GM21528 (cell line): ENCODE data around the gene ELN.
"Not testable (repeated sequence)": the region's sequence is repeated elsewhere in the genome, so short reads cannot be mapped to it uniquely, and the experiment has no call there.

Source experiments
- ATAC-seq: cut with Tn5 transposase; IDR thresholded peaks from one replicate; pipeline ENCODE4 v1.9.1; 2021; ENCODE audit warnings: mild to moderate bottlenecking, moderate library complexity; ENCODE audit not compliant: unreplicated experiment, low FRiP score

Gene ELN

DNA sequence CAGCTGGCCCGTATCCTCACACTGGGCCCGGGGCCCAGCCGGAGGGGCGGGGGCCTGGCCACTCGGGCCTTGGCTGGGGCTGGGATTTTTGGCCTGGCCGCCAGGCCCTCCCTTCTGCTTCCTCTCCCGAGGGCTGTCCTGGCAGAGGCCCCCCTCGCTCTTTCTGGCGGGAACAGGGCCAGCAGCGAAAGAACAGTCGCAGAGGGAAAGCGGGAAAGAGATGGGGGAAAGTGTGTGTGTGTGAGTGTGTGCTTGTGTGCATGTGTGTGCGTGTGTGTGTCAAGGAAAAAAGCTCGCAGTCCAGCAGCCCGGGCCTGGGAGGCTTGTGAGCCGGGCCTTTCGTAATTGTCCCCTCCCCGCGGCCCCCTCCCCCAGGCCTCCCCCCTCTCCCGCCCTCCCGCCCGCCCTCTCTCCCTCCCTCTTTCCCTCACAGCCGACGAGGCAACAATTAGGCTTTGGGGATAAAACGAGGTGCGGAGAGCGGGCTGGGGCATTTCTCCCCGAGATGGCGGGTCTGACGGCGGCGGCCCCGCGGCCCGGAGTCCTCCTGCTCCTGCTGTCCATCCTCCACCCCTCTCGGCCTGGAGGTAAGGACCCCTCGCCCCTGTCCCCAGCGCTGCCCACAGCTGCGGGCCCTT is at the start of gene ELN:
TSS of gene ELN (plus strand) at position 491 of the 638 bp plus-strand sequence. CDS start at position 506, 15 bp downstream.
- ATAC-seq, result no peak

DNA sequence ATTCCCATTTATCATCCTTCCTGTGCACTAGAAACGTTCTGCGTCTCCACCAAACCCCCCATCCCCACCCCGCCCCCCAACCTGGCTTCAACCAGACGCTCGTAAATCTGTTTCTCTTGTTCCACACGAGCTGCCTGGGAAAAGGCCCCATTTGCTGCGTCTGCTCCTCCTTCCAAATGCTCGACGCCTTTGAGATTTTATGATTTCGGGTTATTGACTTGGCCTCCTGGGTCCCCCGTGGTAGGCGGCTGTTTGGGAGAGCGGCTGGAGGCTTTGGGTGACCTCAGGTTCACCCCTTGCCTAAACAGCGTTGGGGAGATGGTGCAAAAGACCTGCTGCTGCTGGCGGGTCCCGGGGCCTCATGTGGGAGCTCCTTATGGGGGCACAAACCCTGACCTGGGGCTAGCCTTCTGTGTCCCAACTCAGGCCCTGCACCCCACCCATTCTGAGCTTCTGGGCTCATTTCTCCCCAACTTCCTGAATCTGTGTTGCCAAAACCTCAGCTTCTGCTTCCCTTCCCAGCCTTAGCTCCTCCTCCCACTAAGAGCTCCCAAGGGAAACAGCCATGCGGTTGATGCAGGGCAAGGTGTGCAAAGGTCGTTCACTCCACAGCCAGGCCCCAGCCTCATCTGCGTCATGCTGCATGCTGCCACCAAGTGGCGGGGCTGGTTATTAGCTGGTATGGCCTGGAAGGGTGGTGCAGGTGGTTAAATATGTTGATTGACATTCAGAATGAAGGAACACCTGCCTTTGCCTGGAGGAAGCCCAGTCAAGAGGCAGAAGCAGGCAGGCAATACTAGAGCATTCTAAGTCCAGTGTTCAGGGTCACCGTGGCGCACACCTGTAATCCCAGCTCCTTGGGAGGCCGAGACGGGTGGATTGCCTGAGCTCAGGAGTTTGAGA is 49.1 kb upstream of the ELN start:
- no peak for ATAC-seq

DNA sequence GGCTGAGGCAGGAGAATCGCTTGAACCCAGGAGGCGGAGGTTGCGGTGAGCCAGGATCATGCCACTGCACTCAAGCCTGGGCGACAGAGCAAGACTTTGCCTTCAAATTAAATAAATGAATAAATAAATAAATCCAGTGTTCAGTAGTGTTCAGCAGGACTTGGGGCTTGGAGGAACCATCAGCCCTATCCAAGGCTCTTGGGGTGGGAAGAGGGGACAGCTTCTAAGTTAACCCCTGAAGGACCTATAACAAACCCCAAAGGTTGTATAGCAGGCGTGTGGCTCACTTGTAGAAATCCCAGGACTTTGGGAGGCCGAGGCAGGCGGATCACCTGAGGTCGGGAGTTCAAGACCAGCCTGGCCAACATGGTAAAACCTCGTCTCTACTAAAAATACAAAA is 48.3 kb upstream of the ELN start:
- not testable (repeated sequence) for ATAC-seq

DNA sequence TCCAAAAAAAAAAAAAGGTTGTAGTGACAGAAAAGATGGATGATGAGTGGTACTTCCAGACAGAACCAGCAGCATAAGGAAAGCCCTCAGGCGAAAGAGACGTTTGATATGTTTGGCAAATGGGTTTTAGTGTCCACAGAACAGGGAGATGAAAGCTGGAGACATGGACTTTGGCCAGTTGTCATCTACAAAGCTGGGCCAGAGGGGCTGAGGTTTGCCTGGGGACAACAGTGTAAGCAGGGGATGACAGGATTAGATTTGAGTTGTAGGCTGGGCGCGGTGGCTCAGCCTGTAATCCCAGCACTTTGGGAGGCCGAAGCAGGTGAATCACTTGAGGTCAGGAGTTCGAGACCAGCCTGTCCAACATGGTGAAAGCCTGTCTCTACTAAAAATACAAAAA is 47.8 kb upstream of the ELN start:
- no peak for ATAC-seq

DNA sequence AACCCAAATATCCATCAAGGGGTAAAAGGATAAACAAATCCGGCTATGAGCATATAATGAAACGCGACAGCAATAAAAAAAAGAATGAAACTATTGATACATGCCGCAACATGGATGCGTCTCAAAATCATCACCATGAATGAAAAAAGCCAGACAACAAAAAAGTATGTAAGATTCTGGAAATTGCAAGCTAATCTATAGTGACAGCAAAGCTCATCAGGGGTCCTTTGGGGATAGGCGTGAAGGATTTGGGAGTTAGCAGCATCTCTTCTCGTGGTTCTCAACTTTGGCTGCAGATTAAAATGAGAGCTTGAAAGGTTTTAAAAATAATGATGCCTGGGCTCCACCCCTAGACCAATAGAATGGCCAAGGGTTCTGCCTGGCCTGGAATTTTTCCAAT is 46.0 kb upstream of the ELN start:
- no peak for ATAC-seq

DNA sequence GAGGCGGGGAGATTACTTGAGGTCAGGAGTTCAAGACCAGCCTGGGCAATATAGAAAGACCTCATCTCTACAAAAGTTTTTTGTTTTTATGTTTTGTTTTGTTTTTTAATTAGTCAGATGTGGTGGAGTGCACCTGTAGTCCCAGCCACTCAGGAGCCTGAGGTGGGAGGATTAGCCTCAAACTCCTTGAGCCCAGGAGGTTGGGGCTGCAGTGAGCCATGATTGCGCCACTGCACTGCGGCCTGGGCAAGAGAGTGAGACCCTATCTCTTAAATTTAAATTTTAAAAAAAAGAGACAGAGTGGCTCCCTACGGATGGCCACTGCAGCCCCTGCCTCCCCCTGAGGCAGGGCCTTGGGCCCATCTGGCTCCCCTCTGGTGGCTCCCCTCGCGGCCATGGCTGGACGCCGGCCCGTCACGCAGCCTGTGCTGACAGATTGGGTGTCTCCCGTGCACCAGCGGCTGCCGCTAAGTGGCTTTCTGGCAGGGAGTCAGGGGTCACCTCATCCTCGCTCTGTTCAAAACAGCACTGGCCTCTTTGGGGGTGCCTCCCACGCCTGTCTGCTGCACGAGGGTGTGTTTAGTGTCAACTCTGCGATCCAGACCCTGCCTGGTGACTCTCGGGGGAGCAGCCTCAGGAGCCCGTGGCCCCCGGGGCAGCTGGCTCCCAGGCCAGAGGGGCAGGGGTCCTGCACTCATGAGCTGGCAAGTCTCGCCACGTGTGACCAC is 44.4 kb upstream of the ELN start:
- no peak for ATAC-seq

DNA sequence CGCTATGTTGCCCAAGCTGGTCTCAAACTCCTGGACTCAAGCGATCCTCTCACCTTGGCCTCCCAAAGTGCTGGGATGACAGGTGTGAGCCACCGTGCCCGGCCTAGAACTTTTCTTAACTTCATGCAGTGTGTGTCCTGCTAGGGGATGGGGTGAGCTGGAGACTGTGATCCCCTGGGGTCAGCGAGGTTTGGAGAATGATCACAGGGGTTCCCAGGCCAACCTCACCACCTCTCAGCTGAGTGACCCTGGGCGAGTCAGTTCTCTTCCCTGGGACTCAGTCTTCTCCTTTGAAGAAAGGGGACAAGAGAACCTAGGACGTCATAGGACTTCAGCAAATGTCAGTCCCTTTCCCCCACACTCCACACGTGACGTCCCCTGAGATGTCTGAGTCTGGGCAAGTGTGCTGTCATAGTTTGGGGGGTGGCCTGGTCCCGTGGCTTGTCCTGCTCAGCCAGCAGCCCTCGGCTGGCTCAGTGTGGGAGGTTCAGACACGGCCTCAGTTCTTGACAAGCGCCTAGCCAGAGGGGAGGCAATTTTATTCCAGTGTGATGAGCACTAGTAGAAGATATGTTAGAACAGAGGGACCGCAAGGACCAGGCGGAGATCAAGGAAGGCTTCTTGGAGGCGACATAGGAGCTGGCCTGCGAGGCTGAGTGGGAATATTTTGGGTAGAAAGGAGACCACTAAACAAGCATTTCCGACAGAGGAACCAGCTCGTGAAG is 43.3 kb upstream of the ELN start:
- ATAC-seq, result no peak

DNA sequence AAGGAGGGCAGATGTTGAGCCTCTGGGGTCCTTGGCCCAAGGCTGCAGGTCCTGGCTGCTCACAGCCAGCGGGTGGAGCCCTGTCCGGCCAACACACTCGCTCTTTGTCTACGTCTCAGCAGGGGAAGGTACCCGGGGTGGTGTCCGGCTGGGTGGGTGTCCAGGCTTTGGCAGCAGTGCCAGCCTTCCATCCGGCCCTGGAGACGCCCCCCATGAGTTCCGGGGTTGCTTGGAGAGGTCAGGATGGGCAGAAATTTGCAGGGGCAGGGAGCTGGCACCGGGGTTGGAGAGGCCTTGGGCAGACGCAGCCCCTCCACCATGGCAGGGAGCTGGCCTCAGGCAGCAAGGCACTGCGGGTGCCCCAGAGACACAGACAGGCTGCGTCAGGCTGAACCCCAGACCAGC is 42.2 kb upstream of the ELN start:
- ATAC-seq, result no peak

DNA sequence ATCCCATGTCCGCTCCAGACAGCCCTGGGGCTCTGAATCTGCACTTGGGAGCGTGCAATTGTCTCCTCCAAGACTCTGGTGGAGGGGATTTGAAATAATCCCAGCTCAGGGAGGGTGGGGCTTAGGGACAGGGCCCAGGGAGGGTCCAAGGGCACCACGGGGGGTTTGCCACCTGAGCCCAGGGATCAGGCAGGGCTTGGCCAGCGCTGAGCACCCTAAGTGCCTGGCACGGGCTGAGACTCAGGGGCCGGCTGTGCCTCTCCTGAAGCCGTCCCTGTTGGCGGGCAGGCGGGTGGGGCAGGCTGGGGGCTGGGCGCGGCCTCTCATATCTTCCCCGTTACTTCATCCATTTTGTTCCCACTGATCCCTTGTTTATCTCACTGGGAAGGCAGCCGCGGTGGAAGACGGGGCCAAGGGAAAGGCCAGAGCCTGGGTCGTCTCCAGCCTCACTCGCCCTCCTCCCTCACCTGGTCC is 41.8 kb upstream of the ELN start:
- ATAC-seq, result no peak

DNA sequence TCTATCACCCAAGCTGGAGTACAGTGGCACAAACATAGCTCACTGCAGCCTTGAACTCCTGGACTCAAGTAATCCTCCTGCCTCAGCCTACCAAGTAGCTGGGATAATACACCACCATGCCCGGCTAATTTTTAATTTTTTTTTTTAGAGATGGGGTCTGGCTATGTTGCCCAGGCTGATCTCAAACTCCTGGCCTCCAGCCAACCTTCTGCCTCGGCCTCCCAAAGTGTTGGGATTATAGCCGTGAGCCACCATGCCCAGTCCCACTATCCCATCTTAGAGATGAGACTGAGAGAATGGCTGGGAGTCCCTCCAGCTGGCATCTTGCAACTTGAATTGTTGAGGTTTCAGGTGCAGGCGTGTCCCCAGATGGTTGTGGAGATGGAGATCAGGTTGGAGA is 40.7 kb upstream of the ELN start:
- ATAC-seq, result no peak

DNA sequence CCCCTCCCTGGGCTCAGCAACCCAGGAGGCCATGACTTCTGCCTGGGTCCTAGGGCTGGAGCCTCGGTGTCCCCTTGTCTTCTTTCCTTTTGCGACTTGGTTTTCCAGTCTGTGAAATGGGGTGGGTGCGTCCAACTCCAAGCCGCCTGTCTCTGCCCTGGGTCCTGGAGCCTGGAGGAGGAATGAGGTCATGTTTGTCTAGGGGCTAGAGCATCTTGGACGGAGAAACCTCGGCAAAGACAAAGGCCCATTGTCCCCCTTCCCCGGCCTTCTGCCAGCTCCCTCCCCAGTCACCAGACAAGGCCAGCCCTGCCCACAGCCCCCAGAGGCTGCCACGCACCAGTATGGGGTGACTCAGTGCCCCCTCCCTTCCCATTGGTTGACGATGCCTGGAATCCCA is 39.8 kb upstream of the ELN start:
- no peak for ATAC-seq

DNA sequence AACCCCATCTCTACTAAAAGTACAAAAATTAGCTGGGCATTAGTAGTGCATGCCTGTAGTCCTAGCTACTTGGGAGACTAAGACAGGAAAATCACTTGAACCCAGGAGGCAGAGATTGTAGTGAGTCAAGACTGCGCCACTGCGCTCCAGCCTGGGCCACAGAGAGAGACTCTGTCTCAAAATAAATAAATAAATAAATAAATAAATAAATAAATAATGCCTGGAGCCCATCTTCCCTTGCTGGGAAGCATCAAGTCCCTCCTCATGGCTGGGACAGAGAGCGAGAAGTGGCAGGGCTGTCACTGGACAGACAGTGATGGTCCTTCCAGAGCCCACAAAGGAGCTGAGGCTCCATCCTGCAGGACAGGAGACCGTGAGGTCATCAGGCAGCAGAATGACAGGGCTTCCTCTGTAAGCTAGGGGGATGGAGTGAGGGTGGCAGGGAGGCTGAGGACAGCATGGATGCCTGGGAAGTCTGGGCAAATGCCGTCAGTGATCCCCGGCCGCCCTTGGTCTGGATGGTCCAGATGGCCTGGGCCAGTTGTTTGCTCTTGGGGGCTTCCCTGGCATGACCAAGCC is 36.4 kb upstream of the ELN start:
- no peak for ATAC-seq

DNA sequence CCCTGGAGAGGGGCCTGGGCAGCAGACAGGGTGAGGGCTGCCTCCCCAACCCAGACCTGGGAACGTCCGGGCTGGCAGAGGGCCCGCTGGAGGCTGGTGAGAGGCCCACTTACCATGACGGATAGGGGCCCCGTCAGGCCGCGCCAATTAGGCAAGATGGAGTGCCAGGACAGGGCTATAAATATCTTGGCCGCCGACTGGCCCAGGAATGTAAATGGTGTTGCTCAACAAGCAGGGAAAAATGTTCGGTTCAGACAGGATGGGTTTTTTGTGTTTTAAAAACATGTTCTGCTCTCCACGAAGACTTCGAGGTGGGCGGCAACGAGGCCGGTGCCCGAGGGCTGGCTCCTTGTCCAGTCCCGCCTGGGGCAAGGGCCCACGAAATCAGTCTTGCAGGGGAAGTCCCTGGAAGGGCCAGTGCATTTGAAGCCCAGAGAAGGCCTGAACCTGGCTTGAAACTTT is 35.8 kb upstream of the ELN start:
- ATAC-seq, result no peak

DNA sequence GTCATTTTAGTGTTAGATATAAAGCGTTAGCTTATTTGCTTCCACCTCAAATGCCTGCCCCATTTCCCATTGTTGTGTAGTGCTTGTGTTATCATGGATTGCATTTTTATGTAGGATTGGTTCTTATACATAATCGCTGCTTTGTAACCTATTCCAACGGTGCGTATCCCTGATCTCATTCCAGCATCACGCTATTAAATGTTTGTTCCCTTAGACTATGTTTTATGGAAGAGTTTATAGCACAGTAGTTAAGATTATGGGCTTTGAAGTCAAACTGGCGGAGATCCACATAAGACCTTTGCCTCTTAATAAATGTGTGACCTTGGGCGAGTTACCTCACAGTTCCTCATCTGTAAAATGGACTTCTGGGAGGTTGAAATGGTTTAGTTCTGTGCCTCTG is 34.0 kb upstream of the ELN start:
- no peak for ATAC-seq

DNA sequence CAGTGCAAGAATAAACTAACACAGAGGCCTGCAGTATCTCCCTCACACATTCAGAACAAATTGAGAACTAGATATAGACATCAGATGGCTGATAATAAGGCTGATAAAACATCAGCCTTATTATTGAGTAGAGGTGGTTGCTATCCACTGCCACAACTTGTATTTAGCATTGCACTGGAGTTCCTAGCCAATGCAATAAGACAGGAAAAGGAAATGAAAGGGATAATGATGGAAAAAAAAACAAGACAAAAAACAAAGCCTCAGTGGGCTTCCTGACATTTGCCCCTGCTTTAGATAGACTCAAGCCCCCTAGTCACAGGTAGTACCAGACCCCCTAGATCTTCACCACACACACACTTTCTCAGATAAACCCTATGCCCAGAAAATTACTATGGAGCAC is 33.2 kb upstream of the ELN start:
- ATAC-seq, result no peak

DNA sequence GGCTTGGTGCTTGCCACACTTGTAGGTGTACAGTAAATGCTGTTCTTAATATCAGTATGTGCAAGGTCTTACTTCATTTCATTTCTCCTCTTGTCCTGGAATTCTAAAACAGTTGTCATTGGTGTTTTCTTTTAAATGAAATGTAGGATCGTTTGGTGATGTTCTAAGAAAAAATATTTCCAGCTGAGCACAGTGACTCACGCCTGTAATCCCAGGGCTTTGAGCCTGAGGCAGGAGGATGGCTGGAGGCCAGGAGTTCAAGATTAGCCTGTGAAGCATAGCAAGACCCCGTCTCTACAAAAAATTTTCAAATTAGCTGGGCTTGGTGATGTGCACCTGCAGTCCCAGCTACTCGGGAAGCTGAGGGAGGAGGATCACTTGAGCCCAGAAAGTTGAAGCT is 32.6 kb upstream of the ELN start:
- ATAC-seq, result no peak

DNA sequence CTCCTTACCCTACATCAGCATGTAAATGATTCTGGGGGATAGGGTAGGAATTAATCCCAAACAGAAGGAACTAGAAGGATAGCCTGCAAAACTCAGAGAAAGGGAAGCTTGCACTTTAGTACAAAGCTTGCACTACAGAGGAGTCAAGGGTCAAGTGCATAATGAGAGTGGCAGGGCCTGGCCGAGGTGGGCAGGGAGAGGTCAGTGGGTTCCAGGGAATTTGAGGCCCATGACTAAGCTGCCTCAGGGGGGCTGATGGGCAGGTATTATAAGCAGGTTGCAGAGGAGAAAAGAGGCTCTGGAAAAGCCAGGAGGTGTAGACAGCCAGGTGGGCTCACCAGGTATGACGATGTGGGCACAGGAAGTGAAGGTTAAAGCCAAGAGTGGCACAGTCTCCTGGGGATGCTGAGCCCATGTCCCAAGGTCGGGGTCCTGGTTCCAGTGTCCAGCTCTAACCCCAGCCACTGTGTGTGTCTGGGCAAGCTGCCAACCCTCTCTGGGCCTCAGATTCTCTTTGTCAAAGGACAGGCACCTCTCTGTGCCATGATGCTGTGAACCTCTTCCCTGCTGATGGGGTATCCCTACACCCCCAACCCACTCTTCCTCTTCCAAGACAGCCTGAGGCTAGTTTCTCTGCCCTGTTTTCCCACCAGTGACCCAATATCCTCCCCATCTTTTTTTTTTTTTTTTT is 32.0 kb upstream of the ELN start:
- no peak for ATAC-seq

DNA sequence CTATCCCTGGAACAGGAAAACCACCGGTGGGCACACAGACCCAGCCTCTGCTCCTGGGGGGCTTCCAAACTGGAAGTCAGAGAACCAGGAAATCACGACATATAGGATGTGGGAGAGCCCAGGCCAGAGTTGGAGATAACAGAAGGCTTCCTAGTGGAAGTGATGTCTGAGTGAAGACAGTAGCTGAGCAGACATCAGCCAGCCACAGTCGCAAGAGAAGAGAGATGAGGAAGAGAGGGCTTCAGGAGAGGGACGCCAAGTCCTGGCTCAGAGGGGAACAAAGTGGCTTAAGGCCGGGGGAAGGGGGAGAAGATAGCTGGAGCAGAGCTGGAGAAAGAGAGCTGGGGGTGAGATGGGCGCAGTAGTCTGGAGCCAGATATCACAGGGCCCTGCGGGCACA is 30.9 kb upstream of the ELN start:
- ATAC-seq, result no peak

DNA sequence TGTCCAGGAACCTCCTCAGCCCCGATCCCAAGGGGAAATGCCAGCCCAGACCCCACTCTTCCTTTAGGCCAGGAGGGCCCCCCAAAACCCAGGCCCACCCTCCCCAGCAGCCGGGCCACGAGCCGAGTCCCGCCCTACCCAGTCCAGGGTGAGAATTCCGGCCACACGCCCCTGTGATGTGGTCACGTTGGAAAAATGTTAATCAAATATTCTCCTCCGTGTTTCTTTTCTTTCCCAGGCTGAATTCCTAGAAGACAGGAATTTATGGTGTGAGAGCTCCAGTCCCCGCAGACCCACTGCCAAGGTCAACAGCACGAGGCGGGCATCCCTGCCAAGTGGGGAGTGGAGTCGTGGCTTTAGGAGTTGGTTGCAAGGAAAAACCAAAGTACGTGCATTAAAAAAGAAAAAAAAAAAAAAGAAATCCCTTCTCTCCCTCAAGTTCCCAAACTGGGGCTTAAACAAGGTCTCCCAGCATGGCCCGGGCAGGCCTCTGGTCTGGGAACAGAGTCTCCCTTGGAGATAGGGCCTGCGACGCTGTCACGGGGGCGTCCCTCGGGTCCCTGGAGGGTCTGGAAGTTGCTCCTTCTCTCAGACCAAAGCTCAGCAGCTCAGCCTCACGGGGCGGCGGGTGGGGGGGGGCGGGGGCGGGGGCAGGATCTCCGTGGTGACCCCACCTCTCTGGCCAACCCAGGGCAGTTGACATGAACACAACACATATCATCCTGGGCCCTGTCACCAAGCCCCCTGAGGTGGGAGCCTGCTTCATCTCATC is 28.1 kb upstream of the ELN start:
- no peak for ATAC-seq
